Spleen (tissue), 7 donors: ENCODE data around the gene TMEM35B.

Source experiments
- CTCF ChIP-seq, 11 experiments: fragments of 200-600 bp in 7 of 11; fragments of 450-650 bp in 4 of 11; sonication (generic) in 4 of 11; IDR thresholded peaks in 8 of 11; conservative IDR thresholded peaks in 3 of 11; 1 replicate in 7 of 11; 2 replicates in 4 of 11; pipeline versions ENCODE4 v1.4.0 to v1.8.0; 2016 to 2021; ENCODE audit warnings: antibody characterized with exemption in 11 of 11, inconsistent platforms in 4 of 11, mild to moderate bottlenecking in 1 of 11
- POLR2A ChIP-seq, 3 donors: fragments of 450-650 bp; IDR thresholded peaks; one replicate each; pipeline ENCODE4 v1.5.1; 2017; ENCODE audit warnings: antibody characterized with exemption in 3 of 3, mild to moderate bottlenecking in 1 of 3
- POLR2AphosphoS5 ChIP-seq, 3 donors: sonication (generic); formaldehyde crosslinking; IDR thresholded peaks; one replicate each; pipeline ENCODE4 v1.5.1; 2017; ENCODE audit warnings: antibody characterized with exemption in 3 of 3
- donor health status: DM: no; HTN: no; CAD: no; lungs with moderate emphysema.
- donor health status: DM: no; HTN: no; CAD: no.
- donor health status: DM: no; HTN: no; CAD: no.

DNA sequence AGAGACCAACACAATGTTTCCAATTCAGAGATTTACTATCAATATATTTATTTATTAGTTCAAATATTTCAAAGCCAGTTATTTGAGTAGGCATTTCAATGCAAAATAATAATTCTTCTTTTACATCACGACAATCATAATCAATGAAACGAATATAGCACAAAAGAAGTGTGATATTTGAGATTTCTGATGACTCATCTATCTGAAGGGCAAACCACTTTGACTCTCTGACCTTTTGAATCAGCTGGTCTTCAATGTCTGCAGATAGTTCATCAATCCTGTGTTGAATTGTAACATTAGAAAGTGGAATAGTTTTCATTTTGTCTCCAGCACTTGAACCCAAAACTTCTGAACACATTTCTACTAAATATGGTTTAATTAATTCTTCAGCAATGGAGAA is 3.0 kb upstream of the TMEM35B start:
- TF ChIP-seq POLR2A (IDR thresholded peaks at IDR 0.05) (no peak), CTCF (IDR thresholded peaks at IDR 0.05 in 8 of 11, conservative IDR thresholded peaks at IDR 0.05 in 3 of 11) (no peak), POLR2AphosphoS5 (IDR thresholded peaks at IDR 0.05) (no peak)
